Peyer's patch (tissue), 4 donors: ENCODE data around the gene NPPC. TPM values are rescaled to one million over a fixed set of nuclear protein-coding genes. Genes with fewer than 3 reads are reported as not detected.

Experiments used
- DNase-seq, 3 donors: peaks; one replicate each; pipeline ENCODE4 v3.0.0-alpha.2; 2017 to 2019
- H3K27ac ChIP-seq, 4 donors: fragments of 200-600 bp; sonication (generic); one replicate each; pipeline ENCODE4 v1.5.1; 2016 to 2019
- H3K27me3 ChIP-seq, 2 donors: fragments of 200-600 bp; sonication (generic); one replicate each; pipeline ENCODE4 v1.5.1; 2019
- H3K36me3 ChIP-seq, 3 donors: fragments of 200-600 bp; sonication (generic); one replicate each; pipeline ENCODE4 v1.5.1; 2016 to 2019
- H3K4me1 ChIP-seq, 4 donors: fragments of 200-600 bp; sonication (generic); one replicate each; pipeline ENCODE4 v1.5.1; 2016 to 2019
- H3K4me3 ChIP-seq, 4 donors: fragments of 200-600 bp; sonication (generic); 1 replicate in 3 of 4; 2 replicates in 1 of 4; pipeline ENCODE4 v1.5.1; 2016 to 2019; ENCODE audit warnings: mild to moderate bottlenecking in 1 of 4
- H3K9me3 ChIP-seq, 4 donors: fragments of 200-600 bp; sonication (generic); one replicate each; pipeline ENCODE4 v1.5.1; 2016 to 2019; ENCODE audit warnings: mild to moderate bottlenecking in 1 of 4
- POLR2A ChIP-seq, 2 donors: fragments of 450-650 bp; IDR thresholded peaks; one replicate each; pipeline ENCODE4 v1.5.1; 2017; ENCODE audit warnings: antibody characterized with exemption in 2 of 2, mild to moderate bottlenecking in 2 of 2, moderate library complexity in 2 of 2
- total RNA-seq, 4 donors: library from RNA; depleted of rRNA; stranded (reverse); fragments of >200 nt; gene quantifications; one replicate each; pipeline ENCODE4 v1.1.0, GENCODE V29; 2016
- TF ChIP-seq, protein P1 (sequence below), 6 experiments: fragments of 450-650 bp in 4 of 6; fragments of 200-600 bp in 2 of 6; sonication (generic) in 1 of 6; IDR thresholded peaks; one replicate each; pipeline ENCODE4 v1.5.1; 2017 to 2019; ENCODE audit warnings: antibody characterized with exemption in 6 of 6, mild to moderate bottlenecking in 3 of 6, moderate library complexity in 1 of 6

NPPC gene
- total RNA-seq, 4 donors from 2014 or later: not detected

DNA sequence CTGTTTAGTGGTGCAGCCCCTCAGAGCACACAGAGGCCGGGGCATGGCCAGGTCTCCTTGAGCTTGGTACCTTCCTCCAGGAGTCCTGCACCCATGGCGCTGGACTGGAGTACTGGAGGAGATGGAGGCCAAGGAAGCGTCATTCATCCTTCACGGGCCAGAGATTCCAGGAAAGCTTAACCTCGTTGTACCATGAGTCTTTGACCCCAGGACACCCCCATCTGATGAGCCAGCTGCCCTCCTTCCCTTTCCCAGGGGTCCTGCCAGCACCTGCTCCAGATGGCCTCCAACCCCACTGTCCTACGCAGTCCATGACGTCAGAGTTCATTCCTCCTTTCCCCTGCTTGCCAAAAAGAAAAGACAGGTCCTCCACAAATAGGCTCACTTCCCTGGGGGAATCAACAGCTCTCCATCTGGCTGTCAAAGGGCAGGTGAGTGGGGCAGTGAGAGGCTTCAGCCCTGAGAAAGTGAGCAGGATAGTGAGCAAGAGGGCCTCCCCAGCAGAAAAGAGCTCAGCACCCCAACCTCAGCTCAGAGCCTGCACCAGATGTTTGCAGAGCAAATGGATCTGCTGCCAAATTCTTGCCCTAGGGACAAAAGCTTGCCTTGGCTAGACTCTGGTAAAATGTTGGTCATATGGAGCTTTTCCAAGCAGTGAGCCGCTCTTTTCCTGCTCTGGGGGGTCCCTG lies 4.5 kb upstream of the NPPC start:
- peak in 1 of 3 donors; percentile 19 for DNase-seq
- Histone ChIP-seq H3K27ac (no peak overlapping the region), H3K9me3 (no peaks in the 10 kb centered on the region), H3K27me3 (peaks cover 0 to 8% of the 10 kb centered on the region in 2 donors), H3K4me1 (peaks cover 0 to 15% (median 12%) of the 10 kb centered on the region in 4 donors), H3K4me3 (no peak overlapping the region), H3K36me3 (no peaks in the 10 kb centered on the region)
- no peak for TF ChIP-seq POLR2A (IDR thresholded peaks at IDR 0.05)
- TF ChIP-seq, protein P1, sequence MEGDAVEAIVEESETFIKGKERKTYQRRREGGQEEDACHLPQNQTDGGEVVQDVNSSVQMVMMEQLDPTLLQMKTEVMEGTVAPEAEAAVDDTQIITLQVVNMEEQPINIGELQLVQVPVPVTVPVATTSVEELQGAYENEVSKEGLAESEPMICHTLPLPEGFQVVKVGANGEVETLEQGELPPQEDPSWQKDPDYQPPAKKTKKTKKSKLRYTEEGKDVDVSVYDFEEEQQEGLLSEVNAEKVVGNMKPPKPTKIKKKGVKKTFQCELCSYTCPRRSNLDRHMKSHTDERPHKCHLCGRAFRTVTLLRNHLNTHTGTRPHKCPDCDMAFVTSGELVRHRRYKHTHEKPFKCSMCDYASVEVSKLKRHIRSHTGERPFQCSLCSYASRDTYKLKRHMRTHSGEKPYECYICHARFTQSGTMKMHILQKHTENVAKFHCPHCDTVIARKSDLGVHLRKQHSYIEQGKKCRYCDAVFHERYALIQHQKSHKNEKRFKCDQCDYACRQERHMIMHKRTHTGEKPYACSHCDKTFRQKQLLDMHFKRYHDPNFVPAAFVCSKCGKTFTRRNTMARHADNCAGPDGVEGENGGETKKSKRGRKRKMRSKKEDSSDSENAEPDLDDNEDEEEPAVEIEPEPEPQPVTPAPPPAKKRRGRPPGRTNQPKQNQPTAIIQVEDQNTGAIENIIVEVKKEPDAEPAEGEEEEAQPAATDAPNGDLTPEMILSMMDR (IDR thresholded peaks at IDR 0.05): no peak

- DNase-seq: peak in 1 of 3 donors; percentile 40
- H3K9me3 ChIP-seq: no peaks in the 10 kb centered on the region
- no peak for TF ChIP-seq POLR2A (IDR thresholded peaks at IDR 0.05)
- TF ChIP-seq, protein P1 (IDR thresholded peaks at IDR 0.05): peak in 2 of 6 experiments; percentile 10 to 11
- H3K27me3 ChIP-seq: peaks cover 0 to 12% of the 10 kb centered on the region in 2 donors
- no peaks in the 10 kb centered on the region for H3K36me3 ChIP-seq
- H3K4me3 ChIP-seq: no peak overlapping the region
- peaks cover 3 to 21% (median 18%) of the 10 kb centered on the region in 4 donors for H3K4me1 ChIP-seq
- H3K27ac ChIP-seq: no peak overlapping the region
Observed at GRCh38 chr2:231929961-231930592, 3.9 kb upstream of the NPPC start.

DNA sequence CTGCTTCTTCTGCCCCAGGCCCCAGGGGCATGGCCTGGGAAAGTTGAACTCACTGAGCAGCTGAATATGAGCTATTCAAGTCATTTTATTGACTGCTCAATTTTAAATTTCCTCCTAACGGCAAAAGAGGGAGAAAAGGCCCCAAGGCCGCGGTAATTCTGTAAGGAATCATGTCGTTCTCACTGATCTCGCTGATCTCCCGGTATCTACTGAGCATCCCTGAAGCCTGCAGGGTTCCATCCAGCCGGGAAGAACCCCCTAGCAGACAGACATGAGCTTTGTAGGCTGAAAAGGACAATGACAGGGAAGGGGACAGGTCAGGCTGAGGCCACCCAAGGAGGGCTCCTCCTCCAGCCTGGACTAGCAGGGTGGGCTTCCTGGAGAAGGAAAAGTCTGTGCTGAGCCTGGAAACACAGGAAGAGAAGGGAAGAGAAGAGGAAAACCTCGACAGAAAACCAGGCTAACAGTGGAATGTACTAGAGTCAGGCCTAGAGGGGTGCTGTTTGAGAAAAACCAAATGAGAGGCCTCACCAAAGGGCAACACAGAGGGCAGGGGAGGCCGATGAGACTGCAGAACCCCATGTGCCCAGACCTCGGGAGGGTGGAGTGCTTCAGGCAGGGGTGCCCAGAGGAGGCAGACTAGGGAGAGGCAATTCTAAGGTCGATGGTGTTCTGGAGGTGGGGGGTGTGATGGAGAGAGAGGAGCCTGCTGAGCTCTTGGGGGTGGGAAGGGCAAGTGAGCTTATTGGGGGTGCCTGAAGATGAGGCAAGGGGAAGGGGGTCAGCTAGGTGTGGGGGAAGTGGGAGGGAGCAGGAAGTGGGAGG lies 2.9 kb upstream of the NPPC start:
- peak in 2 of 3 donors; percentile 15 to 22 for DNase-seq
- H3K27ac ChIP-seq: no peak overlapping the region

GRCh38 chr2:231928481-231928880 lies 2.3 kb upstream of the NPPC start:
- Histone ChIP-seq H3K9me3 (no peaks in the 10 kb centered on the region), H3K4me3 (no peak overlapping the region), H3K4me1 (peaks cover 3 to 25% (median 20%) of the 10 kb centered on the region in 4 donors), H3K27me3 (peaks cover 0 to 22% of the 10 kb centered on the region in 2 donors), H3K36me3 (no peaks in the 10 kb centered on the region), H3K27ac (no peak overlapping the region)
- DNase-seq: peak in 2 of 3 donors; percentile 28 to 30
- TF ChIP-seq, protein P1 (IDR thresholded peaks at IDR 0.05): no peak
- TF ChIP-seq POLR2A (IDR thresholded peaks at IDR 0.05): no peak

More for the DNA sequence above, 2.9 kb upstream of the NPPC start:
- H3K27me3 ChIP-seq: peaks cover 0 to 21% of the 10 kb centered on the region in 2 donors
- H3K36me3 ChIP-seq: no peaks in the 10 kb centered on the region
- no peak overlapping the region for H3K4me3 ChIP-seq
- peaks cover 3 to 25% (median 20%) of the 10 kb centered on the region in 4 donors for H3K4me1 ChIP-seq
- H3K9me3 ChIP-seq: no peaks in the 10 kb centered on the region
- no peak for TF ChIP-seq POLR2A (IDR thresholded peaks at IDR 0.05)
- TF ChIP-seq, protein P1 (IDR thresholded peaks at IDR 0.05): no peak

DNA sequence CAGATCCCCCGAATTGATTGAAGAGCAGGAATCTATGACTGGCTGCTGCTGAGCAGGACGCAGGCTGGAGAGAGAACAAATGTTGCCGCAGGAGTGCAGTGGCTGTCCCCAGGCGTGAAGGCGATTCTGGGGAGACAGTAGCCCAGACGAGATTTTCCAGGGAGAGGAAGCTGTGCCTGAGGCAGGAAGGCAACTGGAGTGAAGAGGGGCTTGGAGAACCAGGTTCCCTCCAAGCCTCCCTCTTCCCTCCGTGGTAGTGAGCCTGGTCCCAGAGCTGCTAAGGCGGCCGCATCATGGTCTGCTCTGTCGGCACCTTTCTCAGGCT lies 1.3 kb upstream of the NPPC start:
- Histone ChIP-seq H3K27me3 (peaks cover 0 to 25% of the 10 kb centered on the region in 2 donors), H3K36me3 (no peaks in the 10 kb centered on the region), H3K4me3 (no peak overlapping the region), H3K27ac (no peak overlapping the region), H3K9me3 (no peaks in the 10 kb centered on the region), H3K4me1 (peaks cover 3 to 25% (median 20%) of the 10 kb centered on the region in 4 donors)
- DNase-seq: peak in 1 of 3 donors; percentile 25
- no peak for TF ChIP-seq POLR2A (IDR thresholded peaks at IDR 0.05)
- TF ChIP-seq, protein P1 (IDR thresholded peaks at IDR 0.05): no peak
